Spleen (tissue), 11 donors: ENCODE results near the gene PCDH15. TPM values are rescaled to one million over a fixed set of nuclear protein-coding genes. Genes with fewer than 3 reads are reported as not detected.

Experiments used
- DNase-seq: peaks from one replicate; pipeline ENCODE4 v3.0.0-alpha.2; 2020
- H3K27ac ChIP-seq, 8 donors: fragments of 200-600 bp; sonication (generic) in 7 of 8; 1 replicate in 4 of 8; 2 replicates in 4 of 8; pipeline versions ENCODE4 v1.5.0 to v1.8.0; 2016 to 2021; ENCODE audit warnings: inconsistent platforms in 4 of 8, mild to moderate bottlenecking in 4 of 8, moderate library complexity in 1 of 8
- H3K27me3 ChIP-seq, 7 donors: fragments of 200-600 bp; sonication (generic) in 6 of 7; replicated peaks in 1 of 7; 1 replicate in 4 of 7; 2 replicates in 3 of 7; pipeline versions ENCODE4 v1.5.0 to v1.8.0; 2016 to 2021; ENCODE audit warnings: inconsistent platforms in 3 of 7, mild to moderate bottlenecking in 1 of 7
- H3K36me3 ChIP-seq, 6 donors: fragments of 200-600 bp; sonication (generic) in 5 of 6; 1 replicate in 4 of 6; 2 replicates in 2 of 6; pipeline versions ENCODE4 v1.5.0 to v1.8.0; 2016 to 2021; ENCODE audit warnings: inconsistent platforms in 2 of 6
- H3K4me1 ChIP-seq, 6 donors: fragments of 200-600 bp; sonication (generic) in 5 of 6; 1 replicate in 3 of 6; 2 replicates in 3 of 6; pipeline versions ENCODE4 v1.5.0 to v1.8.0; 2016 to 2021; ENCODE audit warnings: inconsistent platforms in 3 of 6
- H3K4me3 ChIP-seq, 8 donors: fragments of 200-600 bp; sonication (generic) in 7 of 8; 1 replicate in 4 of 8; 2 replicates in 4 of 8; pipeline versions ENCODE4 v1.5.0 to v1.8.0; 2016 to 2021; ENCODE audit warnings: inconsistent platforms in 4 of 8, mild to moderate bottlenecking in 4 of 8, moderate library complexity in 2 of 8
- H3K9me3 ChIP-seq, 8 donors: fragments of 200-600 bp; sonication (generic) in 7 of 8; 1 replicate in 4 of 8; 2 replicates in 4 of 8; pipeline versions ENCODE4 v1.5.0 to v1.8.0; 2016 to 2021; ENCODE audit warnings: inconsistent platforms in 4 of 8
- CTCF ChIP-seq, 11 experiments: fragments of 200-600 bp in 7 of 11; fragments of 450-650 bp in 4 of 11; sonication (generic) in 4 of 11; IDR thresholded peaks in 8 of 11; conservative IDR thresholded peaks in 3 of 11; 1 replicate in 7 of 11; 2 replicates in 4 of 11; pipeline versions ENCODE4 v1.4.0 to v1.8.0; 2016 to 2021; ENCODE audit warnings: antibody characterized with exemption in 11 of 11, inconsistent platforms in 4 of 11, mild to moderate bottlenecking in 1 of 11
- POLR2A ChIP-seq, 3 donors: fragments of 450-650 bp; IDR thresholded peaks; one replicate each; pipeline ENCODE4 v1.5.1; 2017; ENCODE audit warnings: antibody characterized with exemption in 3 of 3, mild to moderate bottlenecking in 1 of 3
- POLR2AphosphoS5 ChIP-seq, 3 donors: sonication (generic); formaldehyde crosslinking; IDR thresholded peaks; one replicate each; pipeline ENCODE4 v1.5.1; 2017; ENCODE audit warnings: antibody characterized with exemption in 3 of 3
- WGBS, 5 donors: extraction: QIAGEN DNeasy Blood & Tissue Kit in 3 of 5; methylation state at CpG; one replicate each; pipeline versions ENCODE4 v1.1.5 to v1.1.7; 2013 to 2018; 5-methylcytosine and 5-hydroxymethylcytosine counted together
- intact Hi-C: fragments of 100-400 bp; cut with DNase I; formaldehyde crosslinking; loops from one replicate; pipeline ENCODE4 v1.15.0; 2023; ENCODE audit warnings: low total_unique reads
- polyA plus RNA-seq, 3 donors: library from polyadenylated mRNA; stranded (reverse); fragments of 200-250 nt; gene quantifications; one replicate each; pipeline ENCODE4 v1.2.1, GENCODE V29; 2013
- total RNA-seq, 7 donors: library from RNA; depleted of rRNA in 3 of 7; stranded (reverse); fragments of >200 nt in 3 of 7; fragmentation: NEBNext Ultra II Directional in 4 of 7; extraction: Animal tissue kit (Norgen Biotek cat#: 25700) in 4 of 7; gene quantifications; one replicate each; pipeline versions ENCODE4 v1.1.0 to v1.2.1, GENCODE V29; 2016 to 2021
- donor health status: healthy with polysubstance abuse.
- donor health status: DM: no; HTN: no; CAD: no; lungs with moderate emphysema.
- donor health status: DM: no; HTN: no; CAD: no.
- donor health status: Bipolar disorder and iron deficiency.
- donor health status: healthy.
- donor health status: DM: no; HTN: no; CAD: no.
- donor health status: DM: yes; HTN: yes; CAD: no.

PCDH15 gene
- total and polyA plus RNA-seq, 10 donors: 0.24 to 2.1 (median 0.83) TPM

- Histone ChIP-seq H3K27ac (no peak overlapping the region), H3K4me3 (no peak overlapping the region), H3K4me1 (no peaks in the 10 kb centered on the region), H3K9me3 (no peaks in the 10 kb centered on the region), H3K36me3 (no peaks in the 10 kb centered on the region), H3K27me3 (no peaks in the 10 kb centered on the region)
- 22 to 61% (median 45%) methylated on average over 1 of the region's 1 CpG for WGBS, 5 donors
- TF ChIP-seq CTCF (IDR thresholded peaks at IDR 0.05 in 8 of 11, conservative IDR thresholded peaks at IDR 0.05 in 3 of 11) (no peak), POLR2AphosphoS5 (IDR thresholded peaks at IDR 0.05) (no peak), POLR2A (IDR thresholded peaks at IDR 0.05) (no peak)
- no peak for DNase-seq
- intact Hi-C loops: no loop called here
These were observed 902.5 kb downstream of the PCDH15 start for GRCh38 chr10:53898532-53898931.

- H3K36me3 ChIP-seq: no peaks in the 10 kb centered on the region
- no peak for DNase-seq
- H3K9me3 ChIP-seq: no peaks in the 10 kb centered on the region
- H3K4me3 ChIP-seq: no peak overlapping the region
- H3K4me1 ChIP-seq: no peaks in the 10 kb centered on the region
- H3K27ac ChIP-seq: no peak overlapping the region
- H3K27me3 ChIP-seq: no peaks in the 10 kb centered on the region
- intact Hi-C loops: no loop called here
- WGBS, 5 donors: 60 to 78% (median 73%) methylated on average over 5 of the region's 5 CpGs
- no peak for TF ChIP-seq CTCF (IDR thresholded peaks at IDR 0.05 in 8 of 11, conservative IDR thresholded peaks at IDR 0.05 in 3 of 11)
- TF ChIP-seq POLR2AphosphoS5 (IDR thresholded peaks at IDR 0.05): no peak
- TF ChIP-seq POLR2A (IDR thresholded peaks at IDR 0.05): no peak
These were observed 906.9 kb downstream of the PCDH15 start for GRCh38 chr10:53894145-53894544.

- no peak for DNase-seq
These were observed 908.0 kb downstream of the PCDH15 start for GRCh38 chr10:53893061-53893460.

More at GRCh38 chr10:53893061-53893460, 908.0 kb downstream of the PCDH15 start:
- no peaks in the 10 kb centered on the region for H3K36me3 ChIP-seq
- no peaks in the 10 kb centered on the region for H3K27me3 ChIP-seq
- H3K4me1 ChIP-seq: no peaks in the 10 kb centered on the region
- TF ChIP-seq POLR2AphosphoS5 (IDR thresholded peaks at IDR 0.05) (no peak), POLR2A (IDR thresholded peaks at IDR 0.05) (no peak), CTCF (IDR thresholded peaks at IDR 0.05 in 8 of 11, conservative IDR thresholded peaks at IDR 0.05 in 3 of 11) (no peak)
- H3K4me3 ChIP-seq: no peak overlapping the region
- H3K9me3 ChIP-seq: no peaks in the 10 kb centered on the region
- 90 to 96% (median 91%) methylated on average over 1 of the region's 1 CpG for WGBS, 5 donors
- intact Hi-C loops: no loop called here
- no peak overlapping the region for H3K27ac ChIP-seq
